ENCODE data around the gene UBAP2L. TPM values are rescaled to one million over a fixed set of nuclear protein-coding genes. Genes with fewer than 3 reads are reported as not detected.
A peak's percentile ranks its signal among the peaks of the same experiment; 100 is the strongest.

UBAP2L gene
- total RNA-seq, 1 donor from 2014 or later: 256 TPM

- peaks cover 10% of the 10 kb centered on the region for H3K9me3 Mint-ChIP-seq
- H3K27ac Mint-ChIP-seq (ENCODE audit: unreplicated experiment): no peak overlapping the region
- no peaks in the 10 kb centered on the region for H3K36me3 Mint-ChIP-seq (ENCODE audit: low read depth)
- peaks cover 32% of the 10 kb centered on the region for H3K27me3 Mint-ChIP-seq (ENCODE audit: low read depth)
- TF ChIP-seq, protein P1, sequence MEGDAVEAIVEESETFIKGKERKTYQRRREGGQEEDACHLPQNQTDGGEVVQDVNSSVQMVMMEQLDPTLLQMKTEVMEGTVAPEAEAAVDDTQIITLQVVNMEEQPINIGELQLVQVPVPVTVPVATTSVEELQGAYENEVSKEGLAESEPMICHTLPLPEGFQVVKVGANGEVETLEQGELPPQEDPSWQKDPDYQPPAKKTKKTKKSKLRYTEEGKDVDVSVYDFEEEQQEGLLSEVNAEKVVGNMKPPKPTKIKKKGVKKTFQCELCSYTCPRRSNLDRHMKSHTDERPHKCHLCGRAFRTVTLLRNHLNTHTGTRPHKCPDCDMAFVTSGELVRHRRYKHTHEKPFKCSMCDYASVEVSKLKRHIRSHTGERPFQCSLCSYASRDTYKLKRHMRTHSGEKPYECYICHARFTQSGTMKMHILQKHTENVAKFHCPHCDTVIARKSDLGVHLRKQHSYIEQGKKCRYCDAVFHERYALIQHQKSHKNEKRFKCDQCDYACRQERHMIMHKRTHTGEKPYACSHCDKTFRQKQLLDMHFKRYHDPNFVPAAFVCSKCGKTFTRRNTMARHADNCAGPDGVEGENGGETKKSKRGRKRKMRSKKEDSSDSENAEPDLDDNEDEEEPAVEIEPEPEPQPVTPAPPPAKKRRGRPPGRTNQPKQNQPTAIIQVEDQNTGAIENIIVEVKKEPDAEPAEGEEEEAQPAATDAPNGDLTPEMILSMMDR (conservative IDR thresholded peaks at IDR 0.05): no peak
- H3K4me1 Mint-ChIP-seq: no peaks in the 10 kb centered on the region
- no peak for DNase-seq (ENCODE audit: low read depth, low spot score)
- H3K4me3 Mint-ChIP-seq: no peak overlapping the region
Measured at GRCh38 chr1:154318386-154318785, 97.6 kb downstream of the UBAP2L start.

Small RNA genes lying within 50 kb of the gene (microRNA-seq; reads per million reads assigned to microRNA genes)
- gene MIR190B: 45.0 reads per million, percentile 49 among the genes with 10 or more reads in this experiment

Other genes with a start within 250 kb of the UBAP2L start
- 72.9 and 74.2 TPM in 2 replicates for gene JTB, start 243.3 kb upstream of the UBAP2L start, total RNA-seq
- gene RAB13, start 234.6 kb upstream of the UBAP2L start, total RNA-seq: 90.9 and 91.5 TPM in 2 replicates
- 1,806 and 2,076 TPM in 2 replicates for gene RPS27, start 230.2 kb upstream of the UBAP2L start, total RNA-seq
- 0.05 TPM in 1 of 2 replicates, not detected in the other for gene NUP210L, start 65.9 kb upstream of the UBAP2L start, total RNA-seq
- gene TPM3, start 28.9 kb upstream of the UBAP2L start, total RNA-seq: 364 and 373 TPM in 2 replicates
- gene CFAP141, start 14.6 kb upstream of the UBAP2L start, total RNA-seq: not detected in 2 replicates
- gene HAX1, start 51.7 kb downstream of the UBAP2L start, total RNA-seq: 63.4 and 63.7 TPM in 2 replicates
- not detected in 2 replicates for gene AQP10, start 100.1 kb downstream of the UBAP2L start, total RNA-seq
- gene ATP8B2, start 104.6 kb downstream of the UBAP2L start, total RNA-seq: 44.2 and 48.0 TPM in 2 replicates
- 0.07 and 0.09 TPM in 2 replicates for gene IL6R, start 184.4 kb downstream of the UBAP2L start, total RNA-seq

Measured in neural crest cell (in vitro differentiated cells).